ENCODE results near the gene DMXL1. TPM values are rescaled to one million over a fixed set of nuclear protein-coding genes. Genes with fewer than 3 reads are reported as not detected.

Gene DMXL1
- total RNA-seq, 2 experiments from 2014 or later: 28.4 to 29.1 TPM

- Histone ChIP-seq H3K4me3 (ENCODE audit: low read length) (no peak overlapping the region), H3K36me3 (ENCODE audit: insufficient read depth, low read length) (peaks cover 2% of the 10 kb centered on the region), H3K27me3 (ENCODE audit: control insufficient read depth in 1 of 2, insufficient read depth in 2 of 2, low read length in 2 of 2) (no peaks in the 10 kb centered on the region), H3K9me3 (ENCODE audit: control insufficient read depth in 1 of 2, insufficient read depth in 1 of 2, low read length in 2 of 2) (no peaks in the 10 kb centered on the region), H3K4me1 (ENCODE audit: insufficient read depth, low read length) (no peaks in the 10 kb centered on the region), H3K27ac (ENCODE audit: low read depth in 1 of 2, low read length in 2 of 2) (no peak overlapping the region)
- peaks cover 44% of the 10 kb centered on the region for H3K36me3 Mint-ChIP-seq (ENCODE audit: low read depth)
- no peak for TF ChIP-seq CTCF (IDR thresholded peaks at IDR 0.05)
- ATAC-seq (ENCODE audit: poor library complexity) (no peak), DNase-seq (no peak)
- H3K4me3 Mint-ChIP-seq: no peak overlapping the region
- no peaks in the 10 kb centered on the region for H3K27me3 Mint-ChIP-seq
- intact Hi-C loops (cut with DNase I, micrococcal nuclease): no loop called here
- H3K4me1 Mint-ChIP-seq (ENCODE audit: low read depth): no peaks in the 10 kb centered on the region
- POLR2A ChIA-PET: interaction anchor here (0.9 to 1.2 kb wide), 2 partner anchors 116 to 137 kb away, joined by 3 read pairs; no protein-coding TSS in a partner anchor
- CTCF ChIA-PET: interaction anchor here (1.2 to 1.3 kb wide), 2 partner anchors 16 to 30 kb away, joined by 3 read pairs; no protein-coding TSS in a partner anchor
- no peak overlapping the region for H3K27ac Mint-ChIP-seq
- H3K9me3 Mint-ChIP-seq: no peaks in the 10 kb centered on the region
Measured at GRCh38 chr5:119220576-119221197, 149.8 kb downstream of the DMXL1 start.

DNA sequence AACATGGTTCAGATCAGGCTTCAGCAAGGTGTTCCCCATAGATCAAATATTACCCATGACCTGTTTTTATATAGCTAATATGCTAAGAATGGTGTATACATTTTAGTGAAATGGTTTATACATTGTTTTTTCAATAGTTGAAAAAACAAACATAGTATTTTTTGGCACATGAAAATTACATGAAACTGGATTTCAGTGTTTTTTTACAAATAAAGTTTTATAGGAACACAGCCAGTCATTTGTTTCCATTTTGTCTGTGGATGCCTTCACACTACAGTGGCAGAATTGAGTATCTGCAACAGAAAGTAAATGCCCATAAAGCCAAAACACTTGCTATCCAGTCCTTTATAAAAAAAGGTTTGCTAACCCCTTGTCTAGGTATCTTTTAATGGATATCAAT lies 150.4 kb downstream of the DMXL1 start:
- no peaks in the 10 kb centered on the region for H3K9me3 Mint-ChIP-seq
- Histone ChIP-seq H3K36me3 (ENCODE audit: insufficient read depth, low read length) (peaks cover 5% of the 10 kb centered on the region), H3K9me3 (ENCODE audit: control insufficient read depth in 1 of 2, insufficient read depth in 1 of 2, low read length in 2 of 2) (no peaks in the 10 kb centered on the region), H3K27me3 (ENCODE audit: control insufficient read depth in 1 of 2, insufficient read depth in 2 of 2, low read length in 2 of 2) (no peaks in the 10 kb centered on the region), H3K4me1 (ENCODE audit: insufficient read depth, low read length) (no peaks in the 10 kb centered on the region), H3K27ac (ENCODE audit: low read depth in 1 of 2, low read length in 2 of 2) (no peak overlapping the region), H3K4me3 (ENCODE audit: low read length) (no peak overlapping the region)
- H3K27me3 Mint-ChIP-seq: no peaks in the 10 kb centered on the region
- ChIA-PET POLR2A (interaction anchor here (0.9 kb wide), 1 partner anchor 116 kb away, joined by 3 read pairs; no protein-coding TSS in a partner anchor), CTCF (interaction anchor here (1.2 to 1.3 kb wide), 2 partner anchors 15 to 30 kb away, joined by 3 read pairs; no protein-coding TSS in a partner anchor)
- no peak for TF ChIP-seq CTCF (IDR thresholded peaks at IDR 0.05)
- peaks cover 47% of the 10 kb centered on the region for H3K36me3 Mint-ChIP-seq (ENCODE audit: low read depth)
- no peak for DNase-seq
- intact Hi-C loops (cut with DNase I, micrococcal nuclease): no loop called here
- H3K4me1 Mint-ChIP-seq (ENCODE audit: low read depth): no peaks in the 10 kb centered on the region
- no peak overlapping the region for H3K27ac Mint-ChIP-seq
- no peak for ATAC-seq (ENCODE audit: poor library complexity)
- H3K4me3 Mint-ChIP-seq: no peak overlapping the region

DNA sequence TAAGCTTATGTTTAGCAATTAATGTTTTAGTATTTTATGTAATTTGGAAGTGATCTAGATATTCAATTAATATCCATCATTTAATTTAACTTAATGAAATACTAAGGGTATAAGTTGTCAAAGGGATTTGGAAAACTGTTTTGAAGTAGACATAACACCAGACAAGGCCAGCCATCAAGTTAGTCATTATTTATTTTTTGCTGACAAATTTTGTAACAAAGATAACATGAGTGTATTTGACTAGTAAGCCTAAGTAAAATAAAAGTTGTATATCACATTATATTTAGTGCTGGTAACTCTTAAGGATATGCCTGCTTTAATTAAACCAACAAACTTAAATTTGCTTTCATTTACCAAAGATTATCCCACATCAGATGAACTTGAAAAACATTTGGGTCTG lies 159.1 kb downstream of the DMXL1 start:
- Histone ChIP-seq H3K36me3 (ENCODE audit: insufficient read depth, low read length) (peaks cover 11% of the 10 kb centered on the region), H3K9me3 (ENCODE audit: control insufficient read depth in 1 of 2, insufficient read depth in 1 of 2, low read length in 2 of 2) (no peaks in the 10 kb centered on the region), H3K27ac (ENCODE audit: low read depth in 1 of 2, low read length in 2 of 2) (no peak overlapping the region), H3K4me1 (ENCODE audit: insufficient read depth, low read length) (no peaks in the 10 kb centered on the region), H3K27me3 (ENCODE audit: control insufficient read depth in 1 of 2, insufficient read depth in 2 of 2, low read length in 2 of 2) (no peaks in the 10 kb centered on the region), H3K4me3 (ENCODE audit: low read length) (no peak overlapping the region)
- no peaks in the 10 kb centered on the region for H3K9me3 Mint-ChIP-seq
- H3K27ac Mint-ChIP-seq: no peak overlapping the region
- ChIA-PET POLR2A (no interaction called here), CTCF (no interaction called here)
- intact Hi-C loops (cut with DNase I, micrococcal nuclease): no loop called here
- ATAC-seq (ENCODE audit: poor library complexity) (no peak), DNase-seq (no peak)
- no peak overlapping the region for H3K4me3 Mint-ChIP-seq
- peaks cover 46% of the 10 kb centered on the region for H3K36me3 Mint-ChIP-seq (ENCODE audit: low read depth)
- peaks cover 11% of the 10 kb centered on the region for H3K4me1 Mint-ChIP-seq (ENCODE audit: low read depth)
- H3K27me3 Mint-ChIP-seq: no peaks in the 10 kb centered on the region
- TF ChIP-seq CTCF (IDR thresholded peaks at IDR 0.05): no peak

All from CD4-positive, alpha-beta T cell (primary cell).